HFFc6 (cell line): ENCODE results near the gene RNASET2. TPM values are rescaled to one million over a fixed set of nuclear protein-coding genes. Genes with fewer than 3 reads are reported as not detected.

Experiments used
- DNase-seq: peaks from one replicate; pipeline ENCODE4 v3.0.0-alpha.2; 2018
- H3K27ac Mint-ChIP-seq: 2 replicates; pipeline ENCODE4 v1.8.0; 2020; ENCODE audit warnings: mild to moderate bottlenecking, mixed read lengths
- H3K27me3 Mint-ChIP-seq: 2 replicates; pipeline ENCODE4 v1.8.0; 2021; ENCODE audit warnings: mild to moderate bottlenecking, moderate library complexity, mixed read lengths; ENCODE audit not compliant: insufficient read depth
- H3K36me3 Mint-ChIP-seq: 2 replicates; pipeline ENCODE4 v1.8.0; 2021; ENCODE audit warnings: low read depth, mixed read lengths
- H3K4me1 Mint-ChIP-seq: 2 replicates; pipeline ENCODE4 v1.8.0; 2020; ENCODE audit warnings: low read depth, mixed read lengths
- H3K4me3 Mint-ChIP-seq: 2 replicates; pipeline ENCODE4 v1.8.0; 2020; ENCODE audit warnings: mild to moderate bottlenecking, moderate library complexity, mixed read lengths
- H3K9me3 Mint-ChIP-seq: 2 replicates; pipeline ENCODE4 v1.8.0; 2020; ENCODE audit warnings: mild to moderate bottlenecking, mixed read lengths
- total RNA-seq, 6 experiments: library from RNA; stranded (reverse); fragmentation: NEBNext Ultra II Directional; extraction: Animal tissue kit (Norgen Biotek cat#: 25700); gene quantifications; 2 replicates in 1 of 6; 3 replicates in 5 of 6; pipeline ENCODE4 v1.2.3, GENCODE V29; 2021
- TF ChIP-seq, protein P1 (sequence below): fragments of 200-600 bp; sonication (generic); IDR thresholded peaks from 2 replicates; pipeline ENCODE4 v1.5.0; 2021; ENCODE audit warnings: antibody characterized with exemption, mild to moderate bottlenecking

The RNASET2 gene
- total RNA-seq, 6 experiments from 2014 or later: 15.1 to 28.9 (median 16.5) TPM

DNA sequence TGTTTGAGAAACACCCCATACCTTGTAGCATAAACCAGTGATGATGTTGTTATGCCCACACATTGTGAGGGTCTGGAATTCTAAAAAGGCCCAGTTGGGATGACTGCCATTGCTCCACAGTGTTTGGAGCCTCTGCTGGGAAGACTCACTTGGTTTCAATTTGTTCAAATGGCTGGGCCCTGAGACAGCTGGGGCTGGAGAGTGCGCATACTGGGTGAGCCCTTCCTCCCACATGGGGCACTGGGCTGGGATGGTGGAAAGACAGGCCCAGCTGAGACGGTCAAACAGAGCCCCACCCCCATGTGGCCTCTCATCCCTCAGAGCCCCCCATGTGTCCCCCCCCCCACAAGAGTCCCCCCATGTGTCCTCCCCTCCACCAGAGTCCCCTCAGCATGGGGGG, 20.3 kb upstream of the RNASET2 start:
- 0 out of 2 replicates have a peak, but pooled peaks cover 8% of the 10 kb centered on the region for H3K4me1 Mint-ChIP-seq
- H3K36me3 Mint-ChIP-seq: peaks cover 16% of the 10 kb centered on the region

DNA sequence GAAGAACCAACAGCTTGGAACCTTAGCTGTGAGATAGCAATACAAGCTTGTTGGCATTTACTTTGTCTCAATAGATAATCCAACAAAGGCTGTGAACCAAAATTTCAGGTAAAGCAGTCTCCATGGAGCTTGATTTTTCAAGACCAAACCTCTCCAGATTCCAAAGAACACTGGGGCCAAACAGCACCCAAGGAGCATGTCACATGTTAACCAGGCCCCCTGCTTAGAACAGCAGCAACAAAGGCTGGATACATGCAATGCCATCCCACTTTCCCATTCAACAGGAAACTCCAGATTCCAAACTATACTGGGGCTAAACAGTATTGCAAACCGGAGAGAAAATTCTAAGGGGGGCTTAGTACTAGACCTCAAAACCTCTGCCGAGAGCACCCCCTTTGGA, 15.8 kb upstream of the RNASET2 start:
- H3K36me3 Mint-ChIP-seq: peaks cover 16% of the 10 kb centered on the region; the same call in 1 of the 2 replicates
- no peaks in the 10 kb centered on the region for H3K4me1 Mint-ChIP-seq
- peaks cover under 1% of the 10 kb centered on the region for H3K9me3 Mint-ChIP-seq
- H3K27me3 Mint-ChIP-seq: peaks cover 1% of the 10 kb centered on the region; the same call in 1 of the 2 replicates
- DNase-seq: no peak
- TF ChIP-seq, protein P1, sequence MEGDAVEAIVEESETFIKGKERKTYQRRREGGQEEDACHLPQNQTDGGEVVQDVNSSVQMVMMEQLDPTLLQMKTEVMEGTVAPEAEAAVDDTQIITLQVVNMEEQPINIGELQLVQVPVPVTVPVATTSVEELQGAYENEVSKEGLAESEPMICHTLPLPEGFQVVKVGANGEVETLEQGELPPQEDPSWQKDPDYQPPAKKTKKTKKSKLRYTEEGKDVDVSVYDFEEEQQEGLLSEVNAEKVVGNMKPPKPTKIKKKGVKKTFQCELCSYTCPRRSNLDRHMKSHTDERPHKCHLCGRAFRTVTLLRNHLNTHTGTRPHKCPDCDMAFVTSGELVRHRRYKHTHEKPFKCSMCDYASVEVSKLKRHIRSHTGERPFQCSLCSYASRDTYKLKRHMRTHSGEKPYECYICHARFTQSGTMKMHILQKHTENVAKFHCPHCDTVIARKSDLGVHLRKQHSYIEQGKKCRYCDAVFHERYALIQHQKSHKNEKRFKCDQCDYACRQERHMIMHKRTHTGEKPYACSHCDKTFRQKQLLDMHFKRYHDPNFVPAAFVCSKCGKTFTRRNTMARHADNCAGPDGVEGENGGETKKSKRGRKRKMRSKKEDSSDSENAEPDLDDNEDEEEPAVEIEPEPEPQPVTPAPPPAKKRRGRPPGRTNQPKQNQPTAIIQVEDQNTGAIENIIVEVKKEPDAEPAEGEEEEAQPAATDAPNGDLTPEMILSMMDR: no peak
- H3K27ac Mint-ChIP-seq: no peak overlapping the region
- H3K4me3 Mint-ChIP-seq: no peak overlapping the region

More for the DNA sequence above, 20.3 kb upstream of the RNASET2 start:
- no peak overlapping the region for H3K4me3 Mint-ChIP-seq
- H3K27ac Mint-ChIP-seq: no peak overlapping the region
- DNase-seq: no peak
- H3K9me3 Mint-ChIP-seq: no peaks in the 10 kb centered on the region
- peaks cover 1% of the 10 kb centered on the region; the same call in 1 of the 2 replicates for H3K27me3 Mint-ChIP-seq
- TF ChIP-seq, protein P1: no peak

DNA sequence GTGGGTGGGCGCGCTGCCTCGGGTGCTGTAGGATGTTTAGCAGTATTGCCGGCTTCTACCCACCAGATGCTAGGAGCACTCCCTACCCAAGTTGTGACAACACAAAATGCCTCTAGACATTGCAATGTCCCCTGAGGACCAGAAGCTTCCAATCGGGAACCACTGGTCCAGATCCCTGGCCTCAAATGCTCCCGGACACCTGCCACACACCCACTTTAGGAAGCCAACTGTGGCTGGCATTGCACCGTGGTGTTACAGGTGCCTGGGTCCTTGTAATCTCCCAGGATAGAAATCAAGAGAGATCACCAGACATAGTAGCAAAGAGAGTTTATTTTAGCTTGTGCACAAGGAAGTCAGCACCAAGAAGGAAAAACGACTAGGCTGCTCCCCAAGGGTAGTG, 14.9 kb upstream of the RNASET2 start:
- Mint-ChIP-seq H3K36me3 (peaks cover 19% of the 10 kb centered on the region; the same call in 1 of the 2 replicates), H3K27ac (no peak overlapping the region), H3K4me1 (no peaks in the 10 kb centered on the region), H3K27me3 (peaks cover 2% of the 10 kb centered on the region; the same call in 1 of the 2 replicates), H3K9me3 (peaks cover 9% of the 10 kb centered on the region), H3K4me3 (no peak overlapping the region)
- no peak for DNase-seq
- TF ChIP-seq, protein P1: no peak

DNA sequence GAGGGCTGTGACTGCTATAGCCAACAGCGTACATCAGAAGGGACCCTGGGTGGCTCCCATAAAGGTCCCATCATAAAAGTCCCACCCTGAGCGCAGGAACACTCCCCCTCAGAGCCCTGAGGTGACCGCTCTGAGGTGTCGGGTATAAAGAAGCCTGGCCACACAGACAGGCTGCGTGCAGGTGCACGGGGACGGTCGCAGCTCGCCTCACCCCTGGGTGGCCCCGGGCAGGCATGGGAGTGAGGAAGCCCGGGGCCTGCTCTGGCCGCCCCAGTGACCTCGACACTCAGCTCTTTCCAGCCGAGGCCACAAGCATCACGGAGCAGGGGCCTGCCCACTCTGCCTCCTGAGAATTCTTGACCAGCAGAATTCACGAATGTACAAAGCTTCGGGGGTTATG, 14.4 kb upstream of the RNASET2 start:
- Mint-ChIP-seq H3K4me1 (no peaks in the 10 kb centered on the region), H3K4me3 (no peak overlapping the region), H3K36me3 (peaks cover 19% of the 10 kb centered on the region; the same call in 1 of the 2 replicates), H3K9me3 (peaks cover 14% of the 10 kb centered on the region), H3K27ac (no peak overlapping the region), H3K27me3 (peaks cover 2% of the 10 kb centered on the region; the same call in 1 of the 2 replicates)
- TF ChIP-seq, protein P1: no peak
- DNase-seq: no peak

DNA sequence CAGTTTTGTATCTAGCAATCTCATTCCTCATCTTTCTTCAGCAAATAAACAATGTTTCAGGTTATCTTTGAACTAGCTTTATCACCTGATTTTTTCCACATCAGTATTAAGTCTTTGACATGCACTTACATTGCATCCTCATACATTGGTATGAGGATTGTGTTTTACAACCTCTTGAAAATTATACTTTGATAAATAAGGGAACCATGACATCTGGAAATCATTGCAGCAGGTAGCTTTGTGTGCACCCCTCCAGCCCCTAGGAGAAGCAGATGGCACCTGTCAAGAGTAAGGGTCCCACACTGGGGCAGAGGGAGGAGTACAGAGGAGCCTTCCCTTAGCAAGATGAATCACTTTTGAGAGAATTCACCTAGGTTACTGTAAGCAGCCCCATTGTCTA, 13.7 kb upstream of the RNASET2 start:
- Mint-ChIP-seq H3K9me3 (peaks cover 18% of the 10 kb centered on the region), H3K4me1 (no peaks in the 10 kb centered on the region), H3K36me3 (peaks cover 19% of the 10 kb centered on the region; the same call in 1 of the 2 replicates), H3K4me3 (no peak overlapping the region), H3K27me3 (peaks cover 2% of the 10 kb centered on the region; the same call in 1 of the 2 replicates), H3K27ac (no peak overlapping the region)
- no peak for DNase-seq
- TF ChIP-seq, protein P1: no peak
